ENCODE results near the gene ZNF132.
"Not testable (repeated sequence)": the region's sequence is repeated elsewhere in the genome, so short reads cannot be mapped to it uniquely, and the experiment has no call there.

Gene ZNF132

GRCh38 chr19:58403920-58404478 lies 36.0 kb downstream of the ZNF132 start:
- H3K36me3 Mint-ChIP-seq (ENCODE audit: low read depth); H3K9me3 Mint-ChIP-seq; H3K27me3 Mint-ChIP-seq (ENCODE audit: low read depth); H3K27ac Mint-ChIP-seq; H3K4me3 Mint-ChIP-seq: not testable (repeated sequence)
- H3K4me1 Mint-ChIP-seq (ENCODE audit: low read depth): peaks cover 29% of the 10 kb centered on the region

GRCh38 chr19:58401840-58402421 lies 38.0 kb downstream of the ZNF132 start:
- H3K27me3 Mint-ChIP-seq (ENCODE audit: low read depth): no peaks in the 10 kb centered on the region

GRCh38 chr19:58400916-58401839 lies 38.8 kb downstream of the ZNF132 start:
- peak overlapping the region; percentile 93 for H3K27ac Mint-ChIP-seq
- H3K27me3 Mint-ChIP-seq (ENCODE audit: low read depth): no peaks in the 10 kb centered on the region
- H3K4me3 Mint-ChIP-seq: peak overlapping the region; percentile 91
- peaks cover 4% of the 10 kb centered on the region for H3K36me3 Mint-ChIP-seq (ENCODE audit: low read depth)
- H3K9me3 Mint-ChIP-seq: no peaks in the 10 kb centered on the region
- peaks cover 13% of the 10 kb centered on the region for H3K4me1 Mint-ChIP-seq (ENCODE audit: low read depth)

More at GRCh38 chr19:58401840-58402421, 38.0 kb downstream of the ZNF132 start:
- Mint-ChIP-seq H3K36me3 (ENCODE audit: low read depth) (peaks cover 4% of the 10 kb centered on the region), H3K27ac (no peak overlapping the region), H3K9me3 (no peaks in the 10 kb centered on the region), H3K4me1 (ENCODE audit: low read depth) (peaks cover 17% of the 10 kb centered on the region), H3K4me3 (peak overlapping the region; percentile 91)

- Mint-ChIP-seq H3K27me3 (ENCODE audit: low read depth) (peaks cover 3% of the 10 kb centered on the region), H3K4me1 (ENCODE audit: low read depth) (peaks cover 13% of the 10 kb centered on the region)
Observed at GRCh38 chr19:58400316-58400915, 39.5 kb downstream of the ZNF132 start.

GRCh38 chr19:58399903-58400302 lies 40.0 kb downstream of the ZNF132 start:
- Mint-ChIP-seq H3K4me1 (ENCODE audit: low read depth) (peaks cover 13% of the 10 kb centered on the region), H3K36me3 (ENCODE audit: low read depth) (peaks cover 8% of the 10 kb centered on the region), H3K27ac (no peak overlapping the region), H3K4me3 (no peak overlapping the region), H3K27me3 (ENCODE audit: low read depth) (peaks cover 4% of the 10 kb centered on the region), H3K9me3 (no peaks in the 10 kb centered on the region)

More at GRCh38 chr19:58400316-58400915, 39.5 kb downstream of the ZNF132 start:
- H3K27ac Mint-ChIP-seq: no peak overlapping the region
- H3K36me3 Mint-ChIP-seq (ENCODE audit: low read depth): peaks cover 6% of the 10 kb centered on the region
- H3K9me3 Mint-ChIP-seq: no peaks in the 10 kb centered on the region
- peak overlapping the region; percentile 91 for H3K4me3 Mint-ChIP-seq

- peaks cover 9% of the 10 kb centered on the region for H3K4me1 Mint-ChIP-seq (ENCODE audit: low read depth)
- H3K9me3 Mint-ChIP-seq: no peaks in the 10 kb centered on the region
- no peak overlapping the region for H3K4me3 Mint-ChIP-seq
- H3K27ac Mint-ChIP-seq: no peak overlapping the region
- H3K36me3 Mint-ChIP-seq (ENCODE audit: low read depth): peaks cover 20% of the 10 kb centered on the region
- peaks cover 9% of the 10 kb centered on the region for H3K27me3 Mint-ChIP-seq (ENCODE audit: low read depth)
Observed at GRCh38 chr19:58398545-58398944, 41.4 kb downstream of the ZNF132 start.

- Mint-ChIP-seq H3K4me1 (ENCODE audit: low read depth) (peaks cover 9% of the 10 kb centered on the region), H3K27me3 (ENCODE audit: low read depth) (peaks cover 9% of the 10 kb centered on the region), H3K27ac (no peak overlapping the region), H3K9me3 (no peaks in the 10 kb centered on the region), H3K36me3 (ENCODE audit: low read depth) (peaks cover 22% of the 10 kb centered on the region), H3K4me3 (no peak overlapping the region)
Observed at GRCh38 chr19:58398087-58398486, 41.9 kb downstream of the ZNF132 start.

- Mint-ChIP-seq H3K4me1 (ENCODE audit: low read depth) (peaks cover 9% of the 10 kb centered on the region), H3K9me3 (no peaks in the 10 kb centered on the region), H3K27ac (no peak overlapping the region), H3K27me3 (ENCODE audit: low read depth) (peaks cover 9% of the 10 kb centered on the region), H3K36me3 (ENCODE audit: low read depth) (peaks cover 27% of the 10 kb centered on the region), H3K4me3 (no peak overlapping the region)
Observed at GRCh38 chr19:58397533-58398037, 42.4 kb downstream of the ZNF132 start.

GRCh38 chr19:58396691-58397532 lies 43.0 kb downstream of the ZNF132 start:
- no peak overlapping the region for H3K4me3 Mint-ChIP-seq
- H3K27me3 Mint-ChIP-seq (ENCODE audit: low read depth): peaks cover 9% of the 10 kb centered on the region
- H3K9me3 Mint-ChIP-seq: no peaks in the 10 kb centered on the region
- no peak overlapping the region for H3K27ac Mint-ChIP-seq
- peaks cover 9% of the 10 kb centered on the region for H3K4me1 Mint-ChIP-seq (ENCODE audit: low read depth)
- H3K36me3 Mint-ChIP-seq (ENCODE audit: low read depth): peaks cover 27% of the 10 kb centered on the region

- Mint-ChIP-seq H3K9me3 (no peaks in the 10 kb centered on the region), H3K27me3 (ENCODE audit: low read depth) (peaks cover 9% of the 10 kb centered on the region), H3K27ac (no peak overlapping the region), H3K36me3 (ENCODE audit: low read depth) (peaks cover 26% of the 10 kb centered on the region), H3K4me3 (no peak overlapping the region), H3K4me1 (ENCODE audit: low read depth) (peaks cover 6% of the 10 kb centered on the region)
Observed at GRCh38 chr19:58395979-58396627, 43.9 kb downstream of the ZNF132 start.

- Mint-ChIP-seq H3K4me1 (ENCODE audit: low read depth) (peaks cover 9% of the 10 kb centered on the region), H3K27ac (no peak within 1 kb of the TSS), H3K27me3 (ENCODE audit: low read depth) (peaks cover 9% of the 10 kb centered on the region), H3K4me3 (no peak within 1 kb of the TSS), H3K9me3 (no peaks in the 10 kb centered on the region), H3K36me3 (ENCODE audit: low read depth) (peaks cover 30% of the 10 kb centered on the region)
Observed at GRCh38 chr19:58395220-58395978, 44.6 kb downstream of the ZNF132 start, which contains the start of gene RNF225. Gene RNF225, plus strand, starts transcription at chr19:58395656. Its CDS starts 434 bp downstream, at chr19:58396090.

- H3K9me3 Mint-ChIP-seq: no peaks in the 10 kb centered on the region
- H3K4me3 Mint-ChIP-seq: no peak overlapping the region
- H3K27me3 Mint-ChIP-seq (ENCODE audit: low read depth): peaks cover 9% of the 10 kb centered on the region
- no peak overlapping the region for H3K27ac Mint-ChIP-seq
- peaks cover 8% of the 10 kb centered on the region for H3K4me1 Mint-ChIP-seq (ENCODE audit: low read depth)
- H3K36me3 Mint-ChIP-seq (ENCODE audit: low read depth): peaks cover 32% of the 10 kb centered on the region
Observed at GRCh38 chr19:58394821-58395219, 45.1 kb downstream of the ZNF132 start.

GRCh38 chr19:58393725-58394033 lies 46.3 kb downstream of the ZNF132 start:
- peaks cover 14% of the 10 kb centered on the region for H3K4me1 Mint-ChIP-seq (ENCODE audit: low read depth)
- H3K27ac Mint-ChIP-seq: no peak overlapping the region
- no peaks in the 10 kb centered on the region for H3K9me3 Mint-ChIP-seq
- H3K36me3 Mint-ChIP-seq (ENCODE audit: low read depth): peaks cover 39% of the 10 kb centered on the region
- H3K4me3 Mint-ChIP-seq: no peak overlapping the region
- peaks cover 9% of the 10 kb centered on the region for H3K27me3 Mint-ChIP-seq (ENCODE audit: low read depth)
